GM21526 (cell line): ENCODE measurements around the gene MRPS34.

Experiments used
- ATAC-seq: cut with Tn5 transposase; IDR thresholded peaks from one replicate; pipeline ENCODE4 v1.9.1; 2021; ENCODE audit warnings: moderate library complexity; ENCODE audit not compliant: unreplicated experiment, low FRiP score

The MRPS34 gene

DNA sequence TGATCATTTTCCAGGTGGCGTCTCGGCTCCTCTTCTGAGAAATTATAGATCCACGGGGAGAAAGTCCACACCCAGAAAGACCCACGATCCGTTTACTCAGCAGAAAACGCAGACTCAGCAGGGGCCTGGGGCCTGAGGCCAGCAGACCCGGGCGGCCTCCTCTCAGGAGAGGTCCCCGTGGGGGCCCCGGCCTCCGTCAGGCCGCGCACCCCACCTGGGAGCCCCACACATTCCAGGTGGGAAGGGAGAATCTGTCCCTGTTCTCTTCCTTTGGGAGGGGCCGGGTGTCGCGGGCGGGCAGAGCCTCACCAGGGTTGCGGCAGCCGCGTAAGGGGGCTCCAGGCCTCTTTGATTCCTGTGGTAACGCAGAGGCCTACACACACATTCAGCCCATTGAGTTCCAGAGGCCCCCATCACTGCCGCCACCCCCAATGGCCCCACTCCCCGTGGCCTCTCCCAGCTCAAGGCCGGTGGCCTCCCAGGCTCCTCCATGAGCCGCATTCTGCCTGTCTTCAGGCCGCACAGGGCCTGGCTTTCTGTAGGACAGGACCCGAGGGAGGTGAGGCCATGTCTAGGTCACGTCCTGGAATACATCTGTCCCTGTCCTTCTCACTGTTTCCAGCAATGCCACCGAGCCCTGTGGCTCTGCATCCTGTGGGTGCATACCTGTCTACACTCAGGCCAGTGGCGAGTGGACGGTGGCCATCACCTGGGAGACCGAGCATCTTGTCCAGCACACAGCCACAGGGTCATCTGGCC lies 22.2 kb upstream of the MRPS34 start:
- ATAC-seq = no peak

- no peak for ATAC-seq
These were observed 21.4 kb upstream of the MRPS34 start for GRCh38 chr16:1794221-1794871.

DNA sequence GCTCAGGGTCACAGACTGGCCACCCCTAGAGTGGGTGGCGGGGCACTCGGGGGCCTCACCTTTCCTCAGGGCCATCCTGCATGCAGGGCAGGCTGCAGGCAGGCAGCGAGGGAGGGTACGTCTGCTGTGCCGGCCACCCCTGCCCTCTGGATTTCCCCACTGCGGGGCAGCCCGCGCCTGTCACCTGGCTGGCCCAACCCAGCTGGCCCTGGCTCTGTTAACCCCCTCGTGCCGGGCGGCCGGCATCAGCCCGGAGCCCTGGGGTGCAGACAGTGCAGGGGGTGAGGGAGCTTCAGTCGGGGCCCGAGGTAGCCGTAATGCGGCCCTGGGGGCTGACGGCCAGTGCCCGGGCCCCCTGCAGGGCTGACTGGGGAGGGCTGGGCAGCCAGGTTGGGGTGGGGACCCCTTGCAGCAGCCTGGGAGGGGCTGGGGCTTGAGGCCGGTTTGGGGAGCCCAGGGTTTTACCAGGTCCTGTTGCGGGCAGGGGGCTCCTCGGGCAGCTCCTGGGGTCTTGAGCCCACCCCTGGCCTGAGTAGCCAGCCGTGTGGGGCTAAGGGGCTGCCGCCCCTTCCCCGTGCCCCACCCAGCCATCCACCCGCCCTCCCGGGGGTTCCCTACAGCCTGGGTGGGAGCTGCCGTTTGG lies 20.8 kb upstream of the MRPS34 start, which contains the start of gene IGFALS:
TSS of gene IGFALS (minus strand) at position 128 of the 643 bp plus-strand sequence. CDS start at position 75, 53 bp downstream.
- no peak for ATAC-seq

GRCh38 chr16:1792836-1793577 lies 20.1 kb upstream of the MRPS34 start:
- no peak for ATAC-seq

- no peak for ATAC-seq
These were observed 19.2 kb upstream of the MRPS34 start for GRCh38 chr16:1791943-1792812.

DNA sequence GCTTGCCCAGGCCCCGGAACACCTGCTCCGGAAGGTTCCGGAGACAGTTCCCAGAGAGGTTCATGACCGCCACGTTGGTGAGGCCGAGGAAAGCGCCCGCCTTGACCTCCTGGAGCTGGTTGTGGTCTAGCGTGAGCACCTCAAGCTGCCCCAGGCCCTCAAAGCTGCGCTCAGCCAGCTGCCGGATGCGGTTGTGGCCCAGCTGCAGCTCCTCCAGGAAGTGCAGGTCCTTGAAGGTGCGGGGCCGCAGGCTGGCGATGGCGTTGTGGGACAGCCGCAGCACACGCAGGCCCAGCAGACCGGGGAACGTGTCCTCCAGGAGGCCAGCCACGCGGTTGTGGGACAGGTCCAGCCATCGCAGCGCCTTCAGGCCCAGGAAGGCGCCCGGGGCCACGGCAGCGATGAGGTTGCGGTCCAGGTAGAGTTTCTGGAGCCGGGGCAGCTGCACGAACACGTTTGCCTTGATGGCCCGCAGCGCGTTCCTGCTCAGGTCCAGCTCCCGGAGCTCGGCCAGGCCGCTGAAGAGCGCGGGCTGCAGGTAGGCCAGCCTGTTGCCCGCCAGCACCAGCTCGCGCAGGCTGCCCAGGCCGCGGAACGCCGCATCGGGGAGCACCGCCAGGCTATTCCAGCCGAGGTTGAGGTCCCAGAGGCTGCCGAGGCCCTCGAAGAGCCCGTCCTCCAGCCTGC lies 18.5 kb upstream of the MRPS34 start:
- ATAC-seq = no peak

DNA sequence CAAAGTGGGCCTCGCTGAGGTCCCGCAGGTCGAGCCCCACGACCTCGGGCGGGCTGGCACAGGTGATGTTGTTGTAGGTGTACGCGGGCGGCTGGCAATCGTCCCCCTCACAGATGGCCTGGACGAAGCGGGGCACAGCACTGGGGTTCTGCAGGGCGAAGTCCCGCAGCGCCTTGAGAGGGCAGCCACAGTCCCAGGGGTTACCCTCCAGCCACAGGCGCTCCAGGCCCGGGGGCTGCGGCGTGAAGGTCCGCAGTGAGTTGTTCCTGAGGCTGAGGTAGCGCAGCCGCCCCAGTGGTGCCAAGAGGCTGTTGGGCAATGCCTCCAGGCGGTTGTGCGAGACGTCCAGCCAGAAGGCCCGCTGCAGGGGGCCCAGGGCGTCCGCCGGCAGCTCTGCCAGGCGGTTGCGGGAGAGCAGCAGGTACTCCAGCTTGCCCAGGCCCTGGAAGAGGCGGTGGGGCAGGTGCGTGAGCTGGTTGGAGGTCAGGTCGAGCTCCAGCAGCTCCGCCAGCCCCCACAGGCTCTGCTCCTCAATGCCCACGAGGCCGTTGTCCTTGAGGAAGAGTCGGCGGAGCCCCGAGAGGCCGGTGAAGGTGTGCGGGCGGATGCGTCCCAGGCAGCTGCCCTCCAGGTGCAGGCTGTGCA lies 17.8 kb upstream of the MRPS34 start:
- ATAC-seq = no peak

- ATAC-seq = no peak
These were observed 17.3 kb upstream of the MRPS34 start for GRCh38 chr16:1790261-1790610.

DNA sequence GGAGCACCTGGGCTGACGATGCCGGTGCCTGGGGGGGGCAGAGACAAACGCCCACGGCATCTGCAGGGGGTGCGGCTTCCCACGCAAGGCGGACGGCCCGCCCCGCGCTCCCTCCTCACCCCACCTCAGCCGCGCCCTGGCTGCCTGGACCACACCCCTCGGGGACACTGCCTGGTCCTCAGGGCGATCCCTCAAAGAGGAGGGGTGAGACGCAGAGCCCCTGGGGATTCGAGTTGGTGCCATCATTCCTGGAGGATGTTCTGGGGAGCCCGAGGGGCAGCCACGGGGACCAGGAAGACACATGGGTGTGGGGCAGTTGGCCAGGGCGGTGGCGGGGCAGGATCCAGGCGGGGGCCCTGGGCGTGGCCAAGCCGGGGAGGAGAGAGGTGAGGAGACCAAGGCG lies 16.7 kb upstream of the MRPS34 start:
- ATAC-seq = no peak

- ATAC-seq = no peak
These were observed 15.8 kb upstream of the MRPS34 start for GRCh38 chr16:1788708-1789100.

DNA sequence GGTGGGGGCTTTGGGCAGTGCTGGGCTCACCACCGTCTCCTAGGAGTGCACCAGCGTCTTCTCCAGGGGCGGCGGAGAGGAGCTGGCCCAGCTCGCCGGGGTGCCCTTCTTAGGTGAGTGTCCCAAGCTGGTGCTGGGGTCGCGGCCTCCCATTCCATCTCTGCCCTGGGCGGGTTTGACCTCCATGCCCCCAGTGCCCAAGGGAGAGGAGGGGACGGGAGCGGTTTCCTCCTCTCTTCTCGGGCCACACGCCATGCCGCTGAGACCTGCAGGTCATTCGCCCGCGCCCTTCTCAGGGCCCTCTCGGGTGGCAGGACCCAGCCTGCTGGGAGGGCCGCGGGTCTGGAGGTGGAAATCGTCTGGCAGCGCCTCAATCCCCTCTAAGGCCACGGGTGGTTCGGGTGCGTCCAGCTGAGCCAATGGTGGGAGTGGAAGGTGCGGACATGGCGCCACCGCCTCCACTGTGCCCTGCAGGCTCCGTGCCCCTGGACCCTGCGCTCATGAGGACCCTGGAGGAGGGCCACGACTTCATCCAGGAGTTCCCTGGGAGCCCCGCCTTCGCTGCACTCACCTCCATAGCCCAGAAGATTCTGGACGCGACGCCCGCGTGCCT lies 15.3 kb upstream of the MRPS34 start:
- no peak for ATAC-seq

- no peak for ATAC-seq
These were observed 14.6 kb upstream of the MRPS34 start for GRCh38 chr16:1787322-1788094.

- ATAC-seq = no peak
These were observed 14.1 kb upstream of the MRPS34 start for GRCh38 chr16:1787056-1787321.

- no peak for ATAC-seq
These were observed 13.5 kb upstream of the MRPS34 start for GRCh38 chr16:1786242-1787055.

GRCh38 chr16:1785846-1786170 lies 12.9 kb upstream of the MRPS34 start:
- no peak for ATAC-seq

GRCh38 chr16:1784977-1785845 lies 12.3 kb upstream of the MRPS34 start:
- ATAC-seq = no peak
